Measurements from ENCODE around the gene TMEM185A. TPM values are rescaled to one million over a fixed set of nuclear protein-coding genes. Genes with fewer than 3 reads are reported as not detected.

TMEM185A gene
- total RNA-seq, 2 experiments from 2014 or later = 6.2 to 14.5 TPM

GRCh38 chrX:149643496-149643895 is 11.9 kb upstream of the TMEM185A start:
- intact Hi-C loops (cut with micrococcal nuclease; ENCODE audit: unreplicated experiment) = no loop called here
- no peaks in the 10 kb centered on the region for H4K20me1 ChIP-seq (ENCODE audit: insufficient read depth, low read length)
- no peaks in the 10 kb centered on the region for H3K79me2 ChIP-seq (ENCODE audit: insufficient read depth, low read depth, low read length)
- H3K27ac ChIP-seq (ENCODE audit: low read depth, low read length, poor library complexity, severe bottlenecking) = no peak overlapping the region
- ChIA-PET CTCF (ENCODE audit: unreplicated experiment) (no interaction called here), POLR2A (no interaction called here)
- H3K4me3 ChIP-seq (ENCODE audit: low read depth, low read length, poor library complexity, severe bottlenecking) = no peak overlapping the region
- no peaks in the 10 kb centered on the region for H3K4me1 ChIP-seq (ENCODE audit: insufficient read depth, low read length, poor library complexity, severe bottlenecking)
- H3K4me2 ChIP-seq (ENCODE audit: low read length) = no peak overlapping the region
- BruUV-seq (replicated peaks) = no TSS peak
- TF ChIP-seq EZH2phosphoT487 (IDR thresholded peaks at IDR 0.05; ENCODE audit: borderline replicate concordance, low read depth, low read length) = no peak
- TF ChIP-seq, protein P1, sequence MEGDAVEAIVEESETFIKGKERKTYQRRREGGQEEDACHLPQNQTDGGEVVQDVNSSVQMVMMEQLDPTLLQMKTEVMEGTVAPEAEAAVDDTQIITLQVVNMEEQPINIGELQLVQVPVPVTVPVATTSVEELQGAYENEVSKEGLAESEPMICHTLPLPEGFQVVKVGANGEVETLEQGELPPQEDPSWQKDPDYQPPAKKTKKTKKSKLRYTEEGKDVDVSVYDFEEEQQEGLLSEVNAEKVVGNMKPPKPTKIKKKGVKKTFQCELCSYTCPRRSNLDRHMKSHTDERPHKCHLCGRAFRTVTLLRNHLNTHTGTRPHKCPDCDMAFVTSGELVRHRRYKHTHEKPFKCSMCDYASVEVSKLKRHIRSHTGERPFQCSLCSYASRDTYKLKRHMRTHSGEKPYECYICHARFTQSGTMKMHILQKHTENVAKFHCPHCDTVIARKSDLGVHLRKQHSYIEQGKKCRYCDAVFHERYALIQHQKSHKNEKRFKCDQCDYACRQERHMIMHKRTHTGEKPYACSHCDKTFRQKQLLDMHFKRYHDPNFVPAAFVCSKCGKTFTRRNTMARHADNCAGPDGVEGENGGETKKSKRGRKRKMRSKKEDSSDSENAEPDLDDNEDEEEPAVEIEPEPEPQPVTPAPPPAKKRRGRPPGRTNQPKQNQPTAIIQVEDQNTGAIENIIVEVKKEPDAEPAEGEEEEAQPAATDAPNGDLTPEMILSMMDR (conservative IDR thresholded peaks at IDR 0.05; ENCODE audit: low read length) = no peak
- H3K9me2 ChIP-seq (ENCODE audit: insufficient read depth, low read length) = no peaks in the 10 kb centered on the region
- DNase-seq (ENCODE audit: low spot score) = no peak
- H2AFZ ChIP-seq (ENCODE audit: low read length) = no peak overlapping the region
- H3K9me3 ChIP-seq (ENCODE audit: low read length) = no peaks in the 10 kb centered on the region
- no peaks in the 10 kb centered on the region for H3K36me3 ChIP-seq (ENCODE audit: insufficient read depth, low read length)

DNA sequence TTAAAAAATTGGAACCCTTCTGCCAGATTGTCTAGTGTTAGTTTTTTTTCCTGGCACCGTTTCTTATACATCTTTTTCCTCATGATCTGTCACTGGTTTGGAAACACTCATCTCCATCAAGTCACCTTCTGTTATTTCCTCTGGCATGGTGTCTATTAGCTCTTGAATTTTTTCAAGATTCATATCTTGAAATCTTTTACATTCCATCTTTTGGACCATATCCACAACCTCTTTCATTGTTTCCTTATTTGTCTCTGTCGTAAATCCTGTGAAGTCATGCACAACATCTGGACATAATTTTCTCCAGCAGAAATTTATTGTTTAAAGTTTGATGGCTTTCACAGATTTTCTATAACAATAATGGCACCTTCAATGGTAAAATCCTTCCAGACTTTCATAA is 10.2 kb upstream of the TMEM185A start:
- Histone ChIP-seq H3K4me1 (ENCODE audit: insufficient read depth, low read length, poor library complexity, severe bottlenecking) (no peaks in the 10 kb centered on the region), H3K4me3 (ENCODE audit: low read depth, low read length, poor library complexity, severe bottlenecking) (no peak overlapping the region), H3K36me3 (ENCODE audit: insufficient read depth, low read length) (no peaks in the 10 kb centered on the region), H3K27ac (ENCODE audit: low read depth, low read length, poor library complexity, severe bottlenecking) (no peak overlapping the region), H3K4me2 (ENCODE audit: low read length) (no peak overlapping the region), H3K9me2 (ENCODE audit: insufficient read depth, low read length) (no peaks in the 10 kb centered on the region), H3K79me2 (ENCODE audit: insufficient read depth, low read depth, low read length) (no peaks in the 10 kb centered on the region), H3K9me3 (ENCODE audit: low read length) (no peaks in the 10 kb centered on the region), H2AFZ (ENCODE audit: low read length) (no peak overlapping the region), H4K20me1 (ENCODE audit: insufficient read depth, low read length) (no peaks in the 10 kb centered on the region)
- BruUV-seq (replicated peaks) = no TSS peak
- POLR2A ChIA-PET = no interaction called here
- intact Hi-C loops (cut with micrococcal nuclease; ENCODE audit: unreplicated experiment) = no loop called here
- TF ChIP-seq, protein P1 (conservative IDR thresholded peaks at IDR 0.05; ENCODE audit: low read length) = no peak
- TF ChIP-seq EZH2phosphoT487 (IDR thresholded peaks at IDR 0.05; ENCODE audit: borderline replicate concordance, low read depth, low read length) = no peak
- CTCF ChIA-PET (ENCODE audit: unreplicated experiment) = no interaction called here
- no peak for DNase-seq (ENCODE audit: low spot score)

DNA sequence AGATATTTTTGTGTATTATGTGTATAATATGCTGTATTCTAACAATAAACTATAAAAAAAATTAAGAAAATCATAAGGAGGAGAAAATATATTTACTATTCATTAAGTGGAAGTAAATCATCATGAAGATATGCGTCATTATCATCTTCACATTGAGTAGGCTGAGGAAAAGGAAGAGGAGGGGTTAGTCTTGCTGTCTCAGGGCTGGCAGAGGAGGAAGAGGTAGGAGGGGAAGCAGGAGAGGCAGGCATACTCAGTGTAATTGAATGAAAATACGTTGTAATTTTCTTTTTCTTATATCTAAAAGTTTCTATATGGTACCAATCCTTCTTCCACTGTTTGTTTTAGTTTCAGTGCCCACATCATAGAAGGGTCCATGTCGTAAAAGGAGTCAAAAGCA is 9.8 kb upstream of the TMEM185A start:
- no TSS peak for BruUV-seq (replicated peaks)
- CTCF ChIA-PET (ENCODE audit: unreplicated experiment) = no interaction called here
- no peaks in the 10 kb centered on the region for H3K9me3 ChIP-seq (ENCODE audit: low read length)

More for the DNA sequence above, 9.8 kb upstream of the TMEM185A start:
- H3K27ac ChIP-seq (ENCODE audit: low read depth, low read length, poor library complexity, severe bottlenecking) = no peak overlapping the region
- intact Hi-C loops (cut with micrococcal nuclease; ENCODE audit: unreplicated experiment) = no loop called here
- POLR2A ChIA-PET = no interaction called here
- H3K4me1 ChIP-seq (ENCODE audit: insufficient read depth, low read length, poor library complexity, severe bottlenecking) = no peaks in the 10 kb centered on the region
- TF ChIP-seq, protein P1 (conservative IDR thresholded peaks at IDR 0.05; ENCODE audit: low read length) = no peak
- no peak for TF ChIP-seq EZH2phosphoT487 (IDR thresholded peaks at IDR 0.05; ENCODE audit: borderline replicate concordance, low read depth, low read length)
- no peak overlapping the region for H3K4me3 ChIP-seq (ENCODE audit: low read depth, low read length, poor library complexity, severe bottlenecking)
- no peak for DNase-seq (ENCODE audit: low spot score)
- no peaks in the 10 kb centered on the region for H4K20me1 ChIP-seq (ENCODE audit: insufficient read depth, low read length)
- no peaks in the 10 kb centered on the region for H3K79me2 ChIP-seq (ENCODE audit: insufficient read depth, low read depth, low read length)
- no peak overlapping the region for H3K4me2 ChIP-seq (ENCODE audit: low read length)
- H3K36me3 ChIP-seq (ENCODE audit: insufficient read depth, low read length) = no peaks in the 10 kb centered on the region
- no peak overlapping the region for H2AFZ ChIP-seq (ENCODE audit: low read length)
- no peaks in the 10 kb centered on the region for H3K9me2 ChIP-seq (ENCODE audit: insufficient read depth, low read length)

Measured in OCI-LY7 (cell line).